Measurements from ENCODE around the gene NID2.

- TF ChIP-seq CTCF (IDR thresholded peaks at IDR 0.05; ENCODE audit: low read depth, low read length, poor library complexity, severe bottlenecking) (no peak), EZH2phosphoT487 (IDR thresholded peaks at IDR 0.05; ENCODE audit: borderline replicate concordance, low read length) (no peak)
These were observed 87.5 kb downstream of the NID2 start for GRCh38 chr14:51981218-51981854.

Measured in DOHH2 (cell line).